Stimulated activated naive CD8-positive, alpha-beta T cell treated with anti-CD3 and anti-CD28 coated beads, Interleukin-15, Interleukin-2, amounts not matched to agents 100 ng/mL and 50 ng/mL, for 24 hours (primary cell): Measurements from ENCODE around the gene MAML3.

Experiments used
- H3K27ac Mint-ChIP-seq: one replicate; pipeline ENCODE4 v1.8.0; 2021; ENCODE audit warnings: mild to moderate bottlenecking, mixed read lengths
- H3K27me3 Mint-ChIP-seq: one replicate; pipeline ENCODE4 v1.8.0; 2021; ENCODE audit warnings: mixed read lengths
- H3K36me3 Mint-ChIP-seq: one replicate; pipeline ENCODE4 v1.8.0; 2021; ENCODE audit warnings: low read depth, mixed read lengths
- H3K4me1 Mint-ChIP-seq: one replicate; pipeline ENCODE4 v1.8.0; 2021; ENCODE audit warnings: low read depth, mixed read lengths
- H3K4me3 Mint-ChIP-seq: one replicate; pipeline ENCODE4 v1.8.0; 2021; ENCODE audit warnings: mild to moderate bottlenecking, mixed read lengths
- H3K9me3 Mint-ChIP-seq: one replicate; pipeline ENCODE4 v1.8.0; 2021; ENCODE audit warnings: mixed read lengths

The MAML3 gene

DNA sequence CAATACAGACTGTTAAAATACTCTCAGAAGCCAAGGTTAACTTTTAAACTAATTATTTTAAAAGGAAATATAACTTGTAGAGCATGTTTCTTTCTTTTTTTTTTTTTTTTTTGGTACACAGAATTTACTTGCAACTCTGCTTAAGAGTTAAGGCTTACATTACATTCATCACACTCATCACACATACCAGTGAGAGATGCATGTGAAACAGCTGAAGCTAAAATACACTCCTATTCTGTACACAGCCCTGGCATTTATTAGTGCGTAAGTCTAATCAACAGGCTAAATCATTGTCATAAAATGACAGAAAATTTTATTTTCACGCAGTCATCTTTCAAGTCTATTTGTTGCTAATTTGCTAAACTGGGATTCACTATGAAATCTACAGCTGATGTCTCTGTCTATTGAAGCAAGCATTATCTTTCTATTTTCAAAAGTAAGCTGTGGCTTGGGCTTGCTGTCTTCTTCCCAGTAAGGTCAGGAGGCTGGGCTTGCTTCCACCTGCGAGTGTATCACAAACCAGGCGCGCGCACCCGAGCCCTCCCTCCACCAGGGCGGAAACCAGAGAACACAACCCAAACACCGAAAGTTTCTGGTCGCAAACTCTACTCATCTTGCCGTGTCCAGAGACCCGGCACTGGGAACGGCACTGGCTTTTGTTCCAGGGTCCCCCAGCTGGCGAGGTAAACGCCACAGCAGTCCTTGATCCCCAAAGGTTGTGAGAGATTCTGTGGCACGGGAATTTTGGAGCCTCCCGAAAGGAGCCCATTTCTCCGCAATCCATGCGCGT lies 3.9 kb downstream of the MAML3 start:
- Mint-ChIP-seq H3K9me3 (no peaks in the 10 kb centered on the region), H3K4me1 (peaks cover 33% of the 10 kb centered on the region), H3K27ac (peak overlapping the region; percentile 67), H3K27me3 (peaks cover 34% of the 10 kb centered on the region), H3K4me3 (peak overlapping the region; percentile 84), H3K36me3 (no peaks in the 10 kb centered on the region)

- H3K27me3 Mint-ChIP-seq, result peaks cover 19% of the 10 kb centered on the region
- no peak overlapping the region for H3K4me3 Mint-ChIP-seq
- no peaks in the 10 kb centered on the region for H3K36me3 Mint-ChIP-seq
- peaks cover 7% of the 10 kb centered on the region for H3K4me1 Mint-ChIP-seq
- H3K27ac Mint-ChIP-seq, result no peak overlapping the region
- no peaks in the 10 kb centered on the region for H3K9me3 Mint-ChIP-seq
These were observed 9.9 kb downstream of the MAML3 start for GRCh38 chr4:140144050-140144449.

- Mint-ChIP-seq H3K36me3 (peaks cover 6% of the 10 kb centered on the region), H3K4me1 (peaks cover 21% of the 10 kb centered on the region), H3K27ac (no peak overlapping the region), H3K9me3 (no peaks in the 10 kb centered on the region), H3K27me3 (peaks cover 4% of the 10 kb centered on the region), H3K4me3 (no peak overlapping the region)
These were observed 12.7 kb downstream of the MAML3 start for GRCh38 chr4:140141210-140141835.

- H3K27ac Mint-ChIP-seq, result no peak overlapping the region
- no peaks in the 10 kb centered on the region for H3K9me3 Mint-ChIP-seq
- peaks cover 25% of the 10 kb centered on the region for H3K4me1 Mint-ChIP-seq
- peaks cover 4% of the 10 kb centered on the region for H3K27me3 Mint-ChIP-seq
- no peak overlapping the region for H3K4me3 Mint-ChIP-seq
- peaks cover 6% of the 10 kb centered on the region for H3K36me3 Mint-ChIP-seq
These were observed 13.4 kb downstream of the MAML3 start for GRCh38 chr4:140140566-140140965.

GRCh38 chr4:140138428-140138827 lies 15.6 kb downstream of the MAML3 start:
- H3K27ac Mint-ChIP-seq, result no peak overlapping the region
- no peaks in the 10 kb centered on the region for H3K9me3 Mint-ChIP-seq
- H3K4me1 Mint-ChIP-seq, result peaks cover 39% of the 10 kb centered on the region
- no peak overlapping the region for H3K4me3 Mint-ChIP-seq
- peaks cover 10% of the 10 kb centered on the region for H3K27me3 Mint-ChIP-seq
- H3K36me3 Mint-ChIP-seq, result peaks cover 6% of the 10 kb centered on the region

DNA sequence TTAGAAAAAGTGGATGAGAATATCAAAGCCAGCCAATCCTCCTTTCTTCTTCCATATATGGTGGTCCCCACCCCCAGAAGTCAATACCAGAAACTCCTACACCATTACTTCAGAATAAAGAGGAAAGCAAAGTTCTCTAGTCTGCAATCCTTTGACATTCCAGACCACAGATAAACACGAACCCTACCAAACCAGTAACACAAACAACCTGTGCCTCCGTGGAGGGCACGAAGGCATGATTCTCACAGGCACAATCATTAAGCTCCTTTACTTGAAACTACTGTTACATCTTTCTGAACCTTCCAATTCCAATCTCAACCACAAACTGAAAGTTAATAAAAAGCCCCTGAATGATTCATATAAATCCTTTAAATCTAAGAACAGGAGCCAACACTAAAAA lies 16.3 kb downstream of the MAML3 start:
- Mint-ChIP-seq H3K4me1 (peaks cover 36% of the 10 kb centered on the region), H3K4me3 (peak overlapping the region; percentile 56), H3K9me3 (no peaks in the 10 kb centered on the region), H3K27me3 (peaks cover 10% of the 10 kb centered on the region), H3K36me3 (peaks cover 6% of the 10 kb centered on the region), H3K27ac (peak overlapping the region; percentile 77)

DNA sequence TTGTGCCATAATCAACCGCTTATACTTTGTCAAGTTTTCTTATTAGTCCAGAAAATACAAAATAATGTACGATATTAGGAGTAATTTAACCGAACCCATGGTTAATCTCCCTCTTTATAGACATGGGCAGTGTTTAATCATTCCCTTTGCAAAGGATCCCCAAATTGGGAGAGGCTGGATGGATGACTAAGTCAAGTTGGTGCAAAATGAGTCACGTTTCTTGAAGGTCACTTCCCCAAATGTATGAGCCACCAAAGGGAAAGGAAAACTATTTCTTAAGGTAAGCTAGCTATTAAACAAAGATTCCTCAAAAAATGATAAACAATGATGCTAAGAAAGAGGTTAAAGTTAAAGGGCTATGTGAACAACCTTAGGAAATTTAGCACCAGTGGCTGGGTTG lies 17.5 kb downstream of the MAML3 start:
- Mint-ChIP-seq H3K9me3 (peaks cover 2% of the 10 kb centered on the region), H3K4me3 (no peak overlapping the region), H3K27me3 (peaks cover 10% of the 10 kb centered on the region), H3K27ac (no peak overlapping the region), H3K4me1 (peaks cover 47% of the 10 kb centered on the region), H3K36me3 (peaks cover 6% of the 10 kb centered on the region)

DNA sequence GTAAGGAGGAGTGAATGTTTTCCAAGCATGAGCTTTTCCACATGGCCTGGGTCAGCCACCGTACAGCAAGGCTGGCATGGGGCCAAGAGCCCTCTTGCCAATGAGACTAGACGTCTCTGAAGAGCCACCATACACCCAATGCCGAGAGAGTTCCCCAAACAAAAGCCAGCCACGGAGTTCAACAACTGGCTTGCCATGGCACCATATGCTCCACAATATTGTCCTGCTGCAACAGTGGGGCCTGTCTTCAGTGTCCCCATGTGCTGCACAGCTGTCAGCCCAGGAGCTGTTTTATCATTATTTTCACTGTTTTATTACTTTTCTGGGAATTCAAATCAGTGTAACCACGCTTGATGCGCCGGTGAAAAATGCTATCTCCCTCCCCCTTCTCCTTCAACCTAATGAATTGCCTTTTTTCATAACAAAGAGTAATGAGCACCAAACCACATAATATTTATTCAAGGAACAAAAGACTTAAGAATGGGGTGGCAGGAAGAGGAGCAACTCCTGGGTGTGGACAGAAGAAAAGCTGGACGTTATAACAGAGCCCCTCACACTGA lies 18.4 kb downstream of the MAML3 start:
- no peak overlapping the region for H3K4me3 Mint-ChIP-seq
- peaks cover 10% of the 10 kb centered on the region for H3K27me3 Mint-ChIP-seq
- H3K36me3 Mint-ChIP-seq, result peaks cover 6% of the 10 kb centered on the region
- peaks cover 56% of the 10 kb centered on the region for H3K4me1 Mint-ChIP-seq
- H3K9me3 Mint-ChIP-seq, result peaks cover 3% of the 10 kb centered on the region
- H3K27ac Mint-ChIP-seq, result no peak overlapping the region

GRCh38 chr4:140134746-140135425 lies 19.1 kb downstream of the MAML3 start:
- Mint-ChIP-seq H3K27me3 (peaks cover 10% of the 10 kb centered on the region), H3K36me3 (peaks cover 6% of the 10 kb centered on the region), H3K9me3 (peaks cover 3% of the 10 kb centered on the region)

DNA sequence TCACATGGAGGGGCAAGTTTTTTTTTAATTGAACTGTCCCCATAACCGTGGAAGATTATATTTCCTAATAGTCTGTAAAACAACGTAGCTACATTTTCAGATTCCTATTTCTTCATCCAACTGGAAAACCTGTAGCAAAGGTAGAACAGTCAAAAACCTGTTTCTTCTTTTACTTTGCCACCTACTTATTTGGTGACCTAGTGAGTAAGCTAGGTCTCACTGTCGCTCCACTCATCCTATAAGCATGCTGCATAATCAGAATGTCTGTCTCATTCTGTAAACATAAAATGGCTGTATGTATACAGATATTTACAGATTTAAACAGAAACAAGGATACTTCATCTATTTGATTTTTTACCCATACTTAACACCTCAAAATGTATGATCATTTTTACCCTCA lies 20.4 kb downstream of the MAML3 start:
- H3K27ac Mint-ChIP-seq, result no peak overlapping the region
- peaks cover 10% of the 10 kb centered on the region for H3K27me3 Mint-ChIP-seq
- peaks cover 6% of the 10 kb centered on the region for H3K36me3 Mint-ChIP-seq
- peaks cover 3% of the 10 kb centered on the region for H3K9me3 Mint-ChIP-seq
- peaks cover 70% of the 10 kb centered on the region for H3K4me1 Mint-ChIP-seq
- H3K4me3 Mint-ChIP-seq, result no peak overlapping the region

More at GRCh38 chr4:140134746-140135425, 19.1 kb downstream of the MAML3 start:
- no peak overlapping the region for H3K4me3 Mint-ChIP-seq
- H3K4me1 Mint-ChIP-seq, result peaks cover 61% of the 10 kb centered on the region
- no peak overlapping the region for H3K27ac Mint-ChIP-seq

DNA sequence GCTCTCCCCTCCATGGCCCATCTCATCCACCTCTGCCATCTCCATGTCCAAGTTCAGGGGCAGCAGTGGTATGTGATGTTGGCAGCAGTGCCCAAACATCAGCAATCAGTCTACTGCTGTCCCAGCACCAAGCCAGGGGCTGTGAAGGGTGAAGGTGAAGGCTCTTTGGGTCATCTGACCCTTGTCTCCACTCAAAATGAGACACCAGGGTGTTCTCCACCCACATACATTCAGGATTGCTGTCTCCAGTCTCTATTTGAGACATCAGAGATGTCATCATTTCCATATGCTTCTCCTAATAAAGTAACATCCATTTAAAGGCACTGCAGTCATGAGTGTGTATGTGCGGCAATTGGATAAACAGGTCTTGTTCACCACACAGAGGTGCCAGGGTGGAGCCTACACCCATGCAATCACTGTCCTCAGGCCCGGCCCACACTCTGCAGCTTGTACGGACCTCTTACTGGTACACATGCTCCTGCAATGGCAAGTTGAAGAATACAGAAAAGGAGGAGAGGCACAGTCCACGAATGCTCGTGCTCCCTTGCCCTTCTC lies 22.2 kb downstream of the MAML3 start:
- peaks cover 64% of the 10 kb centered on the region for H3K4me1 Mint-ChIP-seq
- H3K4me3 Mint-ChIP-seq, result peak overlapping the region; percentile 39
- H3K27me3 Mint-ChIP-seq, result peaks cover 6% of the 10 kb centered on the region
- peaks cover 3% of the 10 kb centered on the region for H3K9me3 Mint-ChIP-seq
- no peaks in the 10 kb centered on the region for H3K36me3 Mint-ChIP-seq
- H3K27ac Mint-ChIP-seq, result peak overlapping the region; percentile 84

DNA sequence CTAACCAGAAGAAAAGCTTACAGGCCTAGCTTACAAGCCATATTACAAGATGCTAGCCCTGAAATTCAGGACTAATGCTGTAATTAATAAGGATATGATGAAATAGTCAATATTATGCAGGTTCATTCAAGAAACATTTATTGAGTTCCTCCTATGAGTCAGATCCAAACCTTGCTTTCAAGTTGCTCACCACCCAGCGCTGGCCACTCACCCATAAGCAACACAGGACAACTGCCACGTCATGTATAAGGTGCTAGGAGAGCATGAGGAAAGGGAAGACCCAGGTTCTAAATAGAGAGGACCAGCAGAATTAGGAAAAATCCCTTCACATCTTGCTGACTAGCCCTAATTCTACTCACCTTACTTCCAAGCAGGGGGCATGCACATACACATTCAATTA lies 23.3 kb downstream of the MAML3 start:
- H3K4me1 Mint-ChIP-seq, result peaks cover 61% of the 10 kb centered on the region
- no peak overlapping the region for H3K4me3 Mint-ChIP-seq
- H3K36me3 Mint-ChIP-seq, result no peaks in the 10 kb centered on the region
- no peak overlapping the region for H3K27ac Mint-ChIP-seq
- H3K27me3 Mint-ChIP-seq, result peaks cover 6% of the 10 kb centered on the region
- H3K9me3 Mint-ChIP-seq, result peaks cover 3% of the 10 kb centered on the region

DNA sequence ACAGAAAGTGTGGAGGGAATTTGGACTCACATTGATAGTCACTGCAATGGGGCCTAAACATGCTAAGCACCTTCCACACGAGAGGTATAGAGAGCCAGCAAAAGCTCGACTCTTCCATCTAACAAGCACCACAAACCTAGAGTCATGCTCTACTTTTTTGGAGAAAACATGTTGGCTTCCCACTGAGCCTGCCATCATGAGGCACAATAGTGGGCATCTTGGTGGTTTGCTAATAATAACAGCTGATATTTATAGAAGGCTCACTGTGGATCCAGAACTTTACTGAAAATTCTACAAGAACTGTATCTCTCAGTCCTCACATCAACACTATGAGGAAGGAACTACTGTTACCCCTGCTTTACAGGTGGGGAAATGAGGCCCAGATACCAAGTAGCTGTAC lies 26.6 kb downstream of the MAML3 start:
- H3K27ac Mint-ChIP-seq, result no peak overlapping the region
- no peaks in the 10 kb centered on the region for H3K36me3 Mint-ChIP-seq
- H3K4me3 Mint-ChIP-seq, result no peak overlapping the region
- peaks cover 3% of the 10 kb centered on the region for H3K9me3 Mint-ChIP-seq
- peaks cover 60% of the 10 kb centered on the region for H3K4me1 Mint-ChIP-seq
- peaks cover 5% of the 10 kb centered on the region for H3K27me3 Mint-ChIP-seq

DNA sequence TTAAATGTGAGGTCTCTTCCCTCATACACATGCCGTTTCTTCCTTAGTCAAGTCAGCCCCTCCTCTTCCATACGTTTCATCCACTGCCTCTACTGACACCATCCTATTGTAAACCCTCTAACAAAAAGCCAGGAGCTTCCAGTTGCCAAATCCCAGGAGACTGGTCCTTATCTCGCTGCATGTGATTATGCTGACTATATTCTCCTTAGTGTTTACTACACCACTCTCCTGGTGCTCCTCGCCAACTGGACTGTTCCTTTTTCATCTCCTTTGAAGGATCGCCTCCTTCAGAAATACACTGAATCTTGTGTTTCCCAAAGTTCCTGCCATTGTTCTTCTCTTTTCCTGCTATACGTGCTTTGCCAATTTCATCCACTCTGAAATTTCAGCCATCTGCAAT lies 27.7 kb downstream of the MAML3 start:
- H3K36me3 Mint-ChIP-seq, result no peaks in the 10 kb centered on the region
- H3K27ac Mint-ChIP-seq, result no peak overlapping the region
- H3K4me3 Mint-ChIP-seq, result no peak overlapping the region
- H3K4me1 Mint-ChIP-seq, result peaks cover 51% of the 10 kb centered on the region
- peaks cover 5% of the 10 kb centered on the region for H3K27me3 Mint-ChIP-seq
- no peaks in the 10 kb centered on the region for H3K9me3 Mint-ChIP-seq

- H3K4me1 Mint-ChIP-seq, result peaks cover 43% of the 10 kb centered on the region
- no peaks in the 10 kb centered on the region for H3K9me3 Mint-ChIP-seq
- H3K27me3 Mint-ChIP-seq, result peaks cover 5% of the 10 kb centered on the region
- no peaks in the 10 kb centered on the region for H3K36me3 Mint-ChIP-seq
- no peak overlapping the region for H3K27ac Mint-ChIP-seq
- no peak overlapping the region for H3K4me3 Mint-ChIP-seq
These were observed 28.6 kb downstream of the MAML3 start for GRCh38 chr4:140125374-140125773.
